C4-2B (cell line): Measurements from ENCODE around the gene SYT7.

Experiments used
- ZFX ChIP-seq: fragments of 450-650 bp; IDR thresholded peaks from 2 replicates; pipeline ENCODE4 v1.6.1; 2017
- TF ChIP-seq, protein P1 (sequence below): fragments of 450-650 bp; conservative IDR thresholded peaks from 2 replicates; pipeline ENCODE4 v1.5.1; 2017; ENCODE audit warnings: mild to moderate bottlenecking

DNA sequence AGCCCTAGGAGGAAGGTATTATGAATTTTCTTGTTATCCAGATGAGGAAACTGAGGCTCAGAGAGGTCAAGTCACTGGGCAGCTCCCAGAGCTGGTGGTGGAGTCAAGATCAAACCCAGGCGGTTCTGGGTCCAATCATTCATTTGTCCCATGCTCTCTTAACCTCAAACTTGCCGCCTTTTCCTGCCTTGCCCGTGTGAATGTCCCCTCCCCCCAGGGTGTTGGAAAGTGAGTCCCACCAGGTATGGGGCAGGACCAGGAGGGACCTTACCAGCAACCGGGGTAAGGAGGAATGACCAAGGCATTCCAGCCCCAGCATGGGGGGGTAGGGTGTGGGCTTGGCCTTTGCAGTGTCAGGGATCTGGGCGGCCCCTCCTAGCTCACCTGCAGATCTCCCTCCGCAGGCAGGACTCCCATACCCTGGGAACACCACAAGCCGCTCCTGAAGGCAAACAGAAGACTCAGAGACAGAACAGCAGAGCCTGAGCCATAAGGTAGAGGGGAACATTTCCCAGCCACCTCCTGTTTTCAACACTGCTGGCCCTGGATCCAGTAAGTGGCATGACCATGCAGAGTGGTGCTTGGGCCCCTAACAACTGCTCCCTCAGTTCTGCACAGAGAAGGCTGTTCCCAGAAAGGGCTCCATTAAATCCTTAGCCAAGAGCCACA, 41.2 kb upstream of the SYT7 start:
- TF ChIP-seq, protein P1, sequence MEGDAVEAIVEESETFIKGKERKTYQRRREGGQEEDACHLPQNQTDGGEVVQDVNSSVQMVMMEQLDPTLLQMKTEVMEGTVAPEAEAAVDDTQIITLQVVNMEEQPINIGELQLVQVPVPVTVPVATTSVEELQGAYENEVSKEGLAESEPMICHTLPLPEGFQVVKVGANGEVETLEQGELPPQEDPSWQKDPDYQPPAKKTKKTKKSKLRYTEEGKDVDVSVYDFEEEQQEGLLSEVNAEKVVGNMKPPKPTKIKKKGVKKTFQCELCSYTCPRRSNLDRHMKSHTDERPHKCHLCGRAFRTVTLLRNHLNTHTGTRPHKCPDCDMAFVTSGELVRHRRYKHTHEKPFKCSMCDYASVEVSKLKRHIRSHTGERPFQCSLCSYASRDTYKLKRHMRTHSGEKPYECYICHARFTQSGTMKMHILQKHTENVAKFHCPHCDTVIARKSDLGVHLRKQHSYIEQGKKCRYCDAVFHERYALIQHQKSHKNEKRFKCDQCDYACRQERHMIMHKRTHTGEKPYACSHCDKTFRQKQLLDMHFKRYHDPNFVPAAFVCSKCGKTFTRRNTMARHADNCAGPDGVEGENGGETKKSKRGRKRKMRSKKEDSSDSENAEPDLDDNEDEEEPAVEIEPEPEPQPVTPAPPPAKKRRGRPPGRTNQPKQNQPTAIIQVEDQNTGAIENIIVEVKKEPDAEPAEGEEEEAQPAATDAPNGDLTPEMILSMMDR, result no peak
- no peak for TF ChIP-seq ZFX
